ENCODE results near the gene SNAI1. TPM values are rescaled to one million over a fixed set of nuclear protein-coding genes. Genes with fewer than 3 reads are reported as not detected.

The SNAI1 gene
- total RNA-seq, 2 experiments from 2014 or later = 0.31 TPM; not detected in 1

Other genes starting within 250 kb of the SNAI1 start
- 10 to 100 TPM; 11.2 to 11.4 TPM for gene SLC9A8, start 170.2 kb upstream of the SNAI1 start, total RNA-seq
- gene SPATA2, start 67.5 kb upstream of the SNAI1 start, total RNA-seq = 1 to 10 TPM; 6.6 to 7.3 TPM
- 10 to 100 TPM; 72.3 to 76.5 TPM for gene RNF114, start 46.6 kb upstream of the SNAI1 start, total RNA-seq
- 100 to 1,000 TPM; 124 to 137 TPM for gene UBE2V1, start 130.2 kb downstream of the SNAI1 start, total RNA-seq
- 10 to 100 TPM; 10.4 to 11.2 TPM for gene PEDS1, start 170.7 kb downstream of the SNAI1 start, total RNA-seq
- 10 to 100 TPM; 38.5 to 38.6 TPM for gene CEBPB, start 207.8 kb downstream of the SNAI1 start, total RNA-seq